Hepatocyte (in vitro differentiated cells): Measurements from ENCODE around the gene RAB3IL1.

ENCODE experiments used
- EZH2 ChIP-seq: fragments of 200-600 bp; sonication (generic); IDR thresholded peaks from 2 replicates; pipeline ENCODE4 v1.6.1; 2016; ENCODE audit warnings: antibody characterized with exemption, mild to moderate bottlenecking, borderline replicate concordance
- EZH2phosphoT487 ChIP-seq: fragments of 200-600 bp; sonication (generic); IDR thresholded peaks from one replicate; pipeline ENCODE4 v1.6.1; 2018; ENCODE audit warnings: antibody characterized with exemption, mild to moderate bottlenecking, low read depth, moderate library complexity; ENCODE audit not compliant: unreplicated experiment, severe bottlenecking
- TF ChIP-seq, protein P1 (sequence below): fragments of 200-600 bp; sonication (generic); IDR thresholded peaks from 2 replicates; pipeline ENCODE4 v1.5.1; 2016; ENCODE audit warnings: antibody characterized with exemption, mild to moderate bottlenecking; ENCODE audit not compliant: poor library complexity

DNA sequence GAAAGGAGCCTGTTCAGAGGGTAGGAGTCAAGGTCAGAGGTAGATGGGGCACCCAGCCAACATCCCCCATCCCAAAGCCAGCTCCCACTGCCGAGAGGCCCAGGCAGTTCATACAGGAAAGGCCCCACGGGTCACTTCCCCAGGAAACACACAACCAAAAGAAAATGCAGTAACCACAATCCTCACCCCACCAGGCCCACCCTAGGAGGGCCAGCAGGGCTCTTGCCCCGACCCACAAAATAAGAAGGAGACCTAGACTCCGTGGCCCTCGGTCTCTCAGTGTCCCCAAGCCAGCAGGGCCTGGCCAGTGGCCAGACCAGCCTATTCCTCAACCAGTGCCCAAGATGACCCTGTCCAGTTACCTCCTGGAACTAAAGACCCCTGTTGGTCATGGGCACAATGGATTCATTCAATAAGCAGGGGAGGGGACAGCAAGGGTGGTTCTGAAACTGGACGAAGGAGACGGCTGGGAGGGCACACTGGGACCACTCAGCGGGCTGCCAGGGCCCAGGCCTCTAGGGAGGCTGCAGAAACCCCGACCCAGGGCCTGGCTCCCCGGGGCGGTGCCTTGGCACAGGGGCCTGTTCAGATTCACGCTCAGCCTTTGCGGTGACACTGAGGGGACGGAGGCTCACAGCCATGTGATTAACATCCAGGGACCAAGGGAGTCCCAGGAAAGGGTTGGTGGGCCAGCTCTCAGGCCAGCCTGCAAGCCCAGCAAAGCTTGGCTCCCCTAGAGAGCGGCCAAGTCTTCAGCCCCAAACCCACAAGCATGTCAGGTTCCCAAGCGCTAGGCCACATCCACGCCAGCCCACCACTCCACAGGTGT lies 5.5 kb downstream of the RAB3IL1 start:
- TF ChIP-seq, protein P1, sequence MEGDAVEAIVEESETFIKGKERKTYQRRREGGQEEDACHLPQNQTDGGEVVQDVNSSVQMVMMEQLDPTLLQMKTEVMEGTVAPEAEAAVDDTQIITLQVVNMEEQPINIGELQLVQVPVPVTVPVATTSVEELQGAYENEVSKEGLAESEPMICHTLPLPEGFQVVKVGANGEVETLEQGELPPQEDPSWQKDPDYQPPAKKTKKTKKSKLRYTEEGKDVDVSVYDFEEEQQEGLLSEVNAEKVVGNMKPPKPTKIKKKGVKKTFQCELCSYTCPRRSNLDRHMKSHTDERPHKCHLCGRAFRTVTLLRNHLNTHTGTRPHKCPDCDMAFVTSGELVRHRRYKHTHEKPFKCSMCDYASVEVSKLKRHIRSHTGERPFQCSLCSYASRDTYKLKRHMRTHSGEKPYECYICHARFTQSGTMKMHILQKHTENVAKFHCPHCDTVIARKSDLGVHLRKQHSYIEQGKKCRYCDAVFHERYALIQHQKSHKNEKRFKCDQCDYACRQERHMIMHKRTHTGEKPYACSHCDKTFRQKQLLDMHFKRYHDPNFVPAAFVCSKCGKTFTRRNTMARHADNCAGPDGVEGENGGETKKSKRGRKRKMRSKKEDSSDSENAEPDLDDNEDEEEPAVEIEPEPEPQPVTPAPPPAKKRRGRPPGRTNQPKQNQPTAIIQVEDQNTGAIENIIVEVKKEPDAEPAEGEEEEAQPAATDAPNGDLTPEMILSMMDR, result no peak
- no peak for TF ChIP-seq EZH2
- no peak for TF ChIP-seq EZH2phosphoT487
